Stimulated activated CD4-positive, alpha-beta T cell treated with anti-CD3 and anti-CD28 coated beads, TNF-alpha, amount 100 ng/mL, for 48 hours (primary cell): ENCODE results near the gene PRKAR1B.

Source experiments
- DNase-seq, 3 donors: peaks; one replicate each; pipeline ENCODE4 v3.0.0-alpha.2; 2020; ENCODE audit warnings: low read depth in 3 of 3

PRKAR1B gene

DNA sequence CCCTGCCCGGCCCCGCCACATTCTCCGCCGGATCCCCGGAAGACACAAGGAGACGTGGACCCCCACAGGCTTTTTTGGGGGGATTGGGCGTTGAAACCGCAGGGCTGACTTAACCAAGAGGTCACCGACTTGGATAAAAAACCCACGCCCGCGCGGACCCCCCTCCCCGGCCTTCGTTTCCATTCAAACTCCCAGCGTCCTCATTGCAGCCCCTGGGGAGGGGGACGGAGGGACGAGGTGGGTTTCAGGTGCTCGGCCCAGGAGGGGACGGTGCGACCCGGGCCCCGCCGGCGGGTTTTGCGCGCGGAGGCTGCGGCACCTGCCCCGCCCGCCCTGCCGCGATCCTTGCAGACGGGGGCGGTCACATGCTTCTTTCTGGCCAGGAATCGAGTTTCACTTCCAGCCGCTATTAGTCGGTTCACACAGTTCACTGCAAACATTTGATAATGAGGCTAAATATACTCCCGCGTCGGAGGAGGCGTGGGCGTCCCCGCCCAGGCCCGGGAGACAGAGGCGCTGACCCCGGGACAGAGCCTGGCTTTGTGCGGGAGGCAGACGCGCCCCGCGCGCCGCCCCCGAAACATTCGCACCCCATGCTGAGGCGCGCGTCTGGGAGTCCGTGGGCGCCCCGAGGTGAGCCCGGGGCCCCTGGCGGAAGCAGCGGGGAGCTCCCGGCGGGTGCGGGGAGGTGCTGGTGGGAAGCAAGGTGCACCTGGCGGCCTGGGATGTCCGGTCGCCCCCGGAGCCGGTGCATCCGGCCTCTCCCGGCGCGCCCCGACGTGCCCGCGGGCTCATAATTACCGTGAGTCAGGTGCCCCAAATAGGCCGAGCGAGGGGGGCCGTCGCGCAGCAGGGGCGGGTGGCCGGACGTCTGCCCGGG is 204.8 kb downstream of the PRKAR1B start:
- DNase-seq: no peak

- DNase-seq: no peak
Observed at GRCh38 chr7:521221-522070, 205.6 kb downstream of the PRKAR1B start.

DNA sequence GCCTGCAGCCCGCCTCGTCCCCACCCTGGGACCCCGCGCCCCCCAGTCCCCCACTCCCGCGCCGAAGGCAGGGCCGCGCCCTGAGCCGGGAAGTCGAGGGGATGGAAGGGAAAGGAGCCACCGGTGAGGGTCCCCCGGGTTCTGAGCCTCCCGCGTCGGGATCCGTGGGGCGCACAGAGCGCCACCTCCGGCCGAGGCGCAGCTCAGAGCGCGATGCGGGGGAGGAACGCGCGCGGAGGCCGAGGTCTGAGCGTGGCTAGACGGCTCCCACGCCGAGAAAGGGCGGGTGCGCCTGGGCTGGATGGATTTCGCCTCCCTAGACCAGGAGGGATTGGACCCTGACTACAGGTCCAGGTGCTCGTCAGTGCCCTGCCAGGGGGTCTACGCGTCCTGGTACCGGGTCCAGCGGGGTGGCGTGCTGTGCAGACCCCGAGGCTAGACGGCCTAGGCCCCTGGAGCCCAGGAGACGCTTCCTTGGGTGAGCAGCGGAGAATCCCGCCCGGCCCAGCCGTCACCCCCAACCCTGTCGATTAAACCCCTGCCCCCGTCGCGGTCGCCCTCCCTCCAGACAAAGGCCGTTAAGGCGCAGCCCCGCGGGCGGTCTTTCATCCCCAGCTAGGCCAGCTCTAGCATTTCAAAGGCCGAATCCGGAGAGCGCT is 206.4 kb downstream of the PRKAR1B start:
- DNase-seq: no peak

GRCh38 chr7:519484-520390 is 207.3 kb downstream of the PRKAR1B start, which contains the start of gene PDGFA:
Gene PDGFA (minus strand): TSS chr7:519846. CDS start chr7:519001, 845 bp downstream.
- DNase-seq: no peak

DNA sequence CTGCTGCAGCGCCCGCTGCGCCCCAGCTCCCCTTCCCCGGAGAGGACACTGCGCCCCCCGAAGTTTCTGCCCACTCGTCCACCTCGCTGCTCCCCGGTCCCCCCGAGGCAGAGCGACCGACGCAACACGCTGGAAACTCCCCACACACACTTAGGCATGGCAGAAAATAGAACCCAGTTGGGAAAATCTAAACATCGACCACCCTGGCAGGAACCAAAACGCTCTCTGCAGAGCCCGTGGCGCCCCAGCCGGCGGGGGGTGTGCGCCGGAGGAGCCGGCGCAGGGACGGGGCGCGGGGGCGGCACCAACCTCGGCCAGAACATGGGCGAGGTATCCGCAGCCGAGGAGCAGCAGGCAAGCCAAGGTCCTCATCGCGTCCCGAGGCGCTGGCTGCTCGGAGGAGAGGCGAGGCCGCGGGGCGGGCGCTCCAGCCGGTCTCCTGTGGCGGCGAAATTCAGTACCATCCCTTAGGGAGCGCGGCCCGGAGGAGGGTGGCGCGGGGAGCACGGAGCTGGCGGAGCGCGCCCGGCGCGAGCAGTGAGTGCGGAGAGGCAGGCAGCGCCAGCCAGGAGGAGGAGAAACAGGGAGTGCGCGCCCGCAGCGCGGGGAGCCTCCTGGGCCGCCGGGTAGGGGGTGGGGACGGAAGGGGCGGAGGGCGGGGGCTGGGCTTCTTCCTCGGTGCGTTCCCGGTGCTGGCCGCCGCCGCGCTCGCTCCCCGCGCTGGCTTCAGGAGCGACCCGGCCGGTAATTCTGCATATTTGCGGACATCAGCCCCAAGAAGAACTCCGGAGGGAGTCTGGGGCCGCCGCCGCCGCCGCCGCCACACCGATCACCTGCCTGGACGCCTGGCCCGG is 208.2 kb downstream of the PRKAR1B start:
- no peak for DNase-seq

GRCh38 chr7:517774-518629 is 209.1 kb downstream of the PRKAR1B start:
- no peak for DNase-seq

GRCh38 chr7:516606-517456 is 210.2 kb downstream of the PRKAR1B start:
- DNase-seq: no peak

DNA sequence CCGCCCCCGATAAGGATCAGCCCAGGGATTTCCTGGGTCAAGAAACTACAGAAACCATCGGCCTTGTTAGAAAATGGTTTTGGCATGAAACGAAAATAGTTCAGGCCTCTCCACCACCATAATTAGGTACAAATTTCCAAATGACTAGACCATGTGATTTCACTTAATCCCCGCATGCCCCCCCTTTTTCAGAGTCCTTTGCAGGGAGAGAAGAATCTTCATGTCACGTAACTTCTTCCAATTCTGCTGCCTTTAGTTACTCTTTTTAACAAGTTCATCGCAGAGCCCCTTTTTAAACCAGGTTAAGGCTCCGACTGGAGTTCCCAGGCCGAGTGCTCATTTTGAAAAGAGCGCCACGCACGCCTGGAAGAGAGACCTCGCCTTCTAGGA is 210.9 kb downstream of the PRKAR1B start:
- DNase-seq: no peak

- no peak for DNase-seq
Observed at GRCh38 chr7:515628-516027, 211.5 kb downstream of the PRKAR1B start.

DNA sequence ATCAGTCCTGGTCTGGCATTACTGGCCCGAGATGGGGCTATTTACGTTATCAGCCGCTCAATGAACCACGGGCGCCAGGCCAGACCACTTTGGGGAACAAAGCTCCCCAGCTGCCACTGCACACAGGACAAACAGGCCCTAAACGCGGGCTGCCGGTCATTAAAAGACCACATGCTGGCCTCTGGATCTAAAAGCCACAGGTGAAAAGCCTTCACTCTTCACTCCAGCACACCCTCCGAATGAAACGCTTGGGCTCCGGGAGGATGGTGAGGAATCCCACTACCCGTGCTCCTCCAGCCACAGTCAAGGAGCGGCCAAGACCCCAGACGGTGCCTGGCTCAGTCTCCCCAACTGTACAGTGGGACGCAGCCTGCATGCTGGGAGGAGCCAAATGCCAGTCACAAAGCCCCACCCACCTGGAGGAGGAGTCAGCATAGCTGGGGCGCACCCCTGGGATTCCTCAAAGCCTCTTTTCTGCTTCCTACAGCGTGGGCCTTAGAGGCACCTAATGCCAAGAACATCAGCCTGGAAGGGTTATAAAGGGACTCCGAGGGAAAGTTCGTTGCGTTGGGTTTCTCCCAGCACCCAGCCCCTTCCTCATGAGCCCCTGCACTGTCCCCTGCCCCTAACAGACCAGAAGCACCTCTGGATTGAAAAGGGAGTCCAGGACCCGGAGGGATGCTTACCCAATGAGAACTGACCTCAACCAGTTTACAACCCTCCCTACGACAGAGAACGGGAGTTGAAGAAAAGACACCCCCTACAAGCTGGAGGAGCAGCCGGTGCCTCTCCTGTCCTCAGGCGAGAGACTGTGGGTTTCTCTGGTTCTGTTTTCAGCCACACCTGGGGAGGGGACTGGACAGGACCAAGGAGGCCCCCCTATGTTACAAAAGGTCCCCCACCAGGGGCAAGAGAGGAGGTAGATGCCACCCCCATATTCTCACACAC is 212.2 kb downstream of the PRKAR1B start:
- DNase-seq: no peak

GRCh38 chr7:514242-514641 is 212.8 kb downstream of the PRKAR1B start:
- DNase-seq: no peak

DNA sequence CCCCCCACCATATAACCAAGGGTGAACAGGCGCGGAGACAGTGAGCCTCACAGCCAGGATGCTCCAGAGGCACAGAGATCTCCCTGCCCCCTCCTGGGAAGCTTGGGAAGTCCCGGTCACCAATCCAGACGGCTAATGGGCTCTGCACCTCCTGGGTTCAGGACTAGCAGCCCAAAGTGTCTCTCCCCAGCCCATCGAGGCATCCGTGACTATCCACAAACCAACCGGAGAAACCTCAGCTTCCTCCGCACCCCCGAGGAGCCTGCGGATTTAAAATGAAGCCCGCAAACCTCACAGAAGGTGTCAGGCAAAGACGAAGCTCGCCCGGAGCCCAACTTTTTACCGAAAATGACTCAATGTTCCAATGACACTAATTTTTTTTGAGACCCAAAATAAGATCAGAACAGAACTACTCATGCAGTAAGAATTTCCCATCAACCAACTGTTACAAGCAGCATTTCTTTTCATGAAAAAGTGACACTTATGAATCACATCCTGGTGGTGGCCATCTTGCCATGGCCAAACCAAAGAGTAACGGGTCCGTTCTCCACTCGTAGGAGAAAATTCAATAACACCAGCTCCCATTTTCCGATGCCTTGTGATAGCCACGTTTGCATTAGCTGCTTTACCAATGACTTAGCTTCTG is 213.4 kb downstream of the PRKAR1B start:
- no peak for DNase-seq

- DNase-seq: no peak
Observed at GRCh38 chr7:512541-513311, 214.4 kb downstream of the PRKAR1B start.

GRCh38 chr7:512146-512510 is 215.0 kb downstream of the PRKAR1B start:
- no peak for DNase-seq

GRCh38 chr7:511476-512145 is 215.5 kb downstream of the PRKAR1B start:
- no peak for DNase-seq
